ENCODE data around the gene TXNDC8. TPM values are rescaled to one million over a fixed set of nuclear protein-coding genes. Genes with fewer than 3 reads are reported as not detected.

Gene TXNDC8
- total RNA-seq, 1 experiment from 2014 or later, result not detected

DNA sequence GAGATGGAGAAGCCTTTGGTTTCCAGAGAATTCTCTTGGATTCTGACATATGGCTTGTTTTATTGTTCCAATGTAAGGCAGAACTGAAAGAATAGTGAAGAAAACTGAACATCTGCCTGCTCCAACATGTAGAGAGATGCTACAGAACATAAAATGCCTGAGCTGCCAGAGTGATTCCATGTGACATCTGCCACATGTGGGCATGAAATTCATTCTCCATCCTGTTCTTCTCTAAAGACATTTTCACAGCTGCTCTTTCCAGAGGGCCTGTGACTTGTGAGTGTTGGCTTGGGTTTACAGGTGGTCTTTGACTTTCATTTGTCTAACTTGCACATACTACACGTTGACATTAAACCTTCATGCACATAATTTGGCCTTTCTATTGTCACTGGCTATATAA is 47.7 kb downstream of the TXNDC8 start:
- POLR2A ChIA-PET, result no interaction called here
- H3K27me3 Mint-ChIP-seq (ENCODE audit: low read depth), result no peaks in the 10 kb centered on the region

DNA sequence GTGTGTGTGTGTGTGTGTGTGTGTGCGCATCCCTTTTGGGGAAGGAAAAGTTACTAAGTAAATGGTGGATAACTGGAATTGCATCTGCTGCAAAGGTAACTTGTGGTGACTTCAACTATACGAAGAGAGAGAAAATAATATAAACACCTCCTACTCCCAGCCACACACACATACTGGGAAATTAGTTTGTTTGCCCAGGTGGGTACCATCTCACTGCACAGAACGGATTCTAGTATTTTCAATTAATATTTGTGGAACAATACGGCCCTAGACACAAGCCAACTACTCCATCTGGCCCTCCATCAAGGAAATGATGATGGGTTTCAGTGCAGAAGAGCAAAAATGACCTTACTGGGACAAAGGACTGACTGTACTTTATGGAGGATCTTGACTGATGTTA is 49.2 kb downstream of the TXNDC8 start:
- ChIA-PET CTCF (no interaction called here), POLR2A (no interaction called here)
- TF ChIP-seq, protein P1, sequence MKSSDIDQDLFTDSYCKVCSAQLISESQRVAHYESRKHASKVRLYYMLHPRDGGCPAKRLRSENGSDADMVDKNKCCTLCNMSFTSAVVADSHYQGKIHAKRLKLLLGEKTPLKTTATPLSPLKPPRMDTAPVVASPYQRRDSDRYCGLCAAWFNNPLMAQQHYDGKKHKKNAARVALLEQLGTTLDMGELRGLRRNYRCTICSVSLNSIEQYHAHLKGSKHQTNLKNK (CRISPR knock-in tag; IDR thresholded peaks at IDR 0.05), result no peak
- TF ChIP-seq, protein P2, sequence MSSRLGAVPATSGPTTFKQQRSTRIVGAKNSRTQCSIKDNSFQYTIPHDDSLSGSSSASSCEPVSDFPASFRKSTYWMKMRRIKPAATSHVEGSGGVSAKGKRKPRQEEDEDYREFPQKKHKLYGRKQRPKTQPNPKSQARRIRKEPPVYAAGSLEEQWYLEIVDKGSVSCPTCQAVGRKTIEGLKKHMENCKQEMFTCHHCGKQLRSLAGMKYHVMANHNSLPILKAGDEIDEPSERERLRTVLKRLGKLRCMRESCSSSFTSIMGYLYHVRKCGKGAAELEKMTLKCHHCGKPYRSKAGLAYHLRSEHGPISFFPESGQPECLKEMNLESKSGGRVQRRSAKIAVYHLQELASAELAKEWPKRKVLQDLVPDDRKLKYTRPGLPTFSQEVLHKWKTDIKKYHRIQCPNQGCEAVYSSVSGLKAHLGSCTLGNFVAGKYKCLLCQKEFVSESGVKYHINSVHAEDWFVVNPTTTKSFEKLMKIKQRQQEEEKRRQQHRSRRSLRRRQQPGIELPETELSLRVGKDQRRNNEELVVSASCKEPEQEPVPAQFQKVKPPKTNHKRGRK (CRISPR knock-in tag; IDR thresholded peaks at IDR 0.05; ENCODE audit: borderline replicate concordance), result no peak
- TF ChIP-seq TP53 (CRISPR knock-in tag; IDR thresholded peaks at IDR 0.05), result no peak
- no peak for TF ChIP-seq SMAD3 (CRISPR knock-in tag; IDR thresholded peaks at IDR 0.05; ENCODE audit: borderline replicate concordance)
- TF ChIP-seq, protein P3, sequence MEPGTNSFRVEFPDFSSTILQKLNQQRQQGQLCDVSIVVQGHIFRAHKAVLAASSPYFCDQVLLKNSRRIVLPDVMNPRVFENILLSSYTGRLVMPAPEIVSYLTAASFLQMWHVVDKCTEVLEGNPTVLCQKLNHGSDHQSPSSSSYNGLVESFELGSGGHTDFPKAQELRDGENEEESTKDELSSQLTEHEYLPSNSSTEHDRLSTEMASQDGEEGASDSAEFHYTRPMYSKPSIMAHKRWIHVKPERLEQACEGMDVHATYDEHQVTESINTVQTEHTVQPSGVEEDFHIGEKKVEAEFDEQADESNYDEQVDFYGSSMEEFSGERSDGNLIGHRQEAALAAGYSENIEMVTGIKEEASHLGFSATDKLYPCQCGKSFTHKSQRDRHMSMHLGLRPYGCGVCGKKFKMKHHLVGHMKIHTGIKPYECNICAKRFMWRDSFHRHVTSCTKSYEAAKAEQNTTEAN (CRISPR knock-in tag; IDR thresholded peaks at IDR 0.05), result no peak
- TF ChIP-seq CREB1 (CRISPR knock-in tag; IDR thresholded peaks at IDR 0.05), result no peak
- TF ChIP-seq NR1H2 (CRISPR knock-in tag; IDR thresholded peaks at IDR 0.05), result no peak
- no peak for TF ChIP-seq ESRRA (CRISPR knock-in tag; IDR thresholded peaks at IDR 0.05; ENCODE audit: borderline replicate concordance)
- TF ChIP-seq, protein P4, sequence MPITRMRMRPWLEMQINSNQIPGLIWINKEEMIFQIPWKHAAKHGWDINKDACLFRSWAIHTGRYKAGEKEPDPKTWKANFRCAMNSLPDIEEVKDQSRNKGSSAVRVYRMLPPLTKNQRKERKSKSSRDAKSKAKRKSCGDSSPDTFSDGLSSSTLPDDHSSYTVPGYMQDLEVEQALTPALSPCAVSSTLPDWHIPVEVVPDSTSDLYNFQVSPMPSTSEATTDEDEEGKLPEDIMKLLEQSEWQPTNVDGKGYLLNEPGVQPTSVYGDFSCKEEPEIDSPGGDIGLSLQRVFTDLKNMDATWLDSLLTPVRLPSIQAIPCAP (CRISPR knock-in tag; IDR thresholded peaks at IDR 0.05), result no peak
- TF ChIP-seq, protein P5, sequence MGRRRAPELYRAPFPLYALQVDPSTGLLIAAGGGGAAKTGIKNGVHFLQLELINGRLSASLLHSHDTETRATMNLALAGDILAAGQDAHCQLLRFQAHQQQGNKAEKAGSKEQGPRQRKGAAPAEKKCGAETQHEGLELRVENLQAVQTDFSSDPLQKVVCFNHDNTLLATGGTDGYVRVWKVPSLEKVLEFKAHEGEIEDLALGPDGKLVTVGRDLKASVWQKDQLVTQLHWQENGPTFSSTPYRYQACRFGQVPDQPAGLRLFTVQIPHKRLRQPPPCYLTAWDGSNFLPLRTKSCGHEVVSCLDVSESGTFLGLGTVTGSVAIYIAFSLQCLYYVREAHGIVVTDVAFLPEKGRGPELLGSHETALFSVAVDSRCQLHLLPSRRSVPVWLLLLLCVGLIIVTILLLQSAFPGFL (CRISPR knock-in tag; IDR thresholded peaks at IDR 0.05; ENCODE audit: borderline replicate concordance), result no peak
- no peak for TF ChIP-seq ELF4 (CRISPR knock-in tag; IDR thresholded peaks at IDR 0.05; ENCODE audit: low read depth)
- TF ChIP-seq ZNF396 (CRISPR knock-in tag; IDR thresholded peaks at IDR 0.05; ENCODE audit: borderline replicate concordance), result no peak
- TF ChIP-seq NFE2L1 (CRISPR knock-in tag; IDR thresholded peaks at IDR 0.05), result no peak
- TF ChIP-seq, protein P6, sequence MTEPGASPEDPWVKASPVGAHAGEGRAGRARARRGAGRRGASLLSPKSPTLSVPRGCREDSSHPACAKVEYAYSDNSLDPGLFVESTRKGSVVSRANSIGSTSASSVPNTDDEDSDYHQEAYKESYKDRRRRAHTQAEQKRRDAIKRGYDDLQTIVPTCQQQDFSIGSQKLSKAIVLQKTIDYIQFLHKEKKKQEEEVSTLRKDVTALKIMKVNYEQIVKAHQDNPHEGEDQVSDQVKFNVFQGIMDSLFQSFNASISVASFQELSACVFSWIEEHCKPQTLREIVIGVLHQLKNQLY (CRISPR knock-in tag; IDR thresholded peaks at IDR 0.05), result no peak
- no peak for TF ChIP-seq NR3C1 (CRISPR knock-in tag; conservative IDR thresholded peaks at IDR 0.05; ENCODE audit: low read depth)
- TF ChIP-seq, protein P7, sequence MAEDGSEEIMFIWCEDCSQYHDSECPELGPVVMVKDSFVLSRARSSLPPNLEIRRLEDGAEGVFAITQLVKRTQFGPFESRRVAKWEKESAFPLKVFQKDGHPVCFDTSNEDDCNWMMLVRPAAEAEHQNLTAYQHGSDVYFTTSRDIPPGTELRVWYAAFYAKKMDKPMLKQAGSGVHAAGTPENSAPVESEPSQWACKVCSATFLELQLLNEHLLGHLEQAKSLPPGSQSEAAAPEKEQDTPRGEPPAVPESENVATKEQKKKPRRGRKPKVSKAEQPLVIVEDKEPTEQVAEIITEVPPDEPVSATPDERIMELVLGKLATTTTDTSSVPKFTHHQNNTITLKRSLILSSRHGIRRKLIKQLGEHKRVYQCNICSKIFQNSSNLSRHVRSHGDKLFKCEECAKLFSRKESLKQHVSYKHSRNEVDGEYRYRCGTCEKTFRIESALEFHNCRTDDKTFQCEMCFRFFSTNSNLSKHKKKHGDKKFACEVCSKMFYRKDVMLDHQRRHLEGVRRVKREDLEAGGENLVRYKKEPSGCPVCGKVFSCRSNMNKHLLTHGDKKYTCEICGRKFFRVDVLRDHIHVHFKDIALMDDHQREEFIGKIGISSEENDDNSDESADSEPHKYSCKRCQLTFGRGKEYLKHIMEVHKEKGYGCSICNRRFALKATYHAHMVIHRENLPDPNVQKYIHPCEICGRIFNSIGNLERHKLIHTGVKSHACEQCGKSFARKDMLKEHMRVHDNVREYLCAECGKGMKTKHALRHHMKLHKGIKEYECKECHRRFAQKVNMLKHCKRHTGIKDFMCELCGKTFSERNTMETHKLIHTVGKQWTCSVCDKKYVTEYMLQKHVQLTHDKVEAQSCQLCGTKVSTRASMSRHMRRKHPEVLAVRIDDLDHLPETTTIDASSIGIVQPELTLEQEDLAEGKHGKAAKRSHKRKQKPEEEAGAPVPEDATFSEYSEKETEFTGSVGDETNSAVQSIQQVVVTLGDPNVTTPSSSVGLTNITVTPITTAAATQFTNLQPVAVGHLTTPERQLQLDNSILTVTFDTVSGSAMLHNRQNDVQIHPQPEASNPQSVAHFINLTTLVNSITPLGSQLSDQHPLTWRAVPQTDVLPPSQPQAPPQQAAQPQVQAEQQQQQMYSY (CRISPR knock-in tag; IDR thresholded peaks at IDR 0.05), result no peak
- DNase-seq (ENCODE audit: low spot score) (no peak), ATAC-seq (no peak)
- peaks cover 7% of the 10 kb centered on the region for H3K4me1 Mint-ChIP-seq
- no peak overlapping the region for H3K4me3 Mint-ChIP-seq
- 0 out of 2 replicates have a peak, but pooled peaks cover 4% of the 10 kb centered on the region for H3K9me3 Mint-ChIP-seq
- no peaks in the 10 kb centered on the region for H3K27me3 Mint-ChIP-seq (ENCODE audit: low read depth)
- no peaks in the 10 kb centered on the region for H3K36me3 Mint-ChIP-seq
- H3K27ac Mint-ChIP-seq, result no peak overlapping the region

More for the DNA sequence above, 47.7 kb downstream of the TXNDC8 start:
- Mint-ChIP-seq H3K36me3 (no peaks in the 10 kb centered on the region), H3K27ac (no peak overlapping the region), H3K9me3 (no peaks in the 10 kb centered on the region), H3K4me1 (peaks cover 7% of the 10 kb centered on the region), H3K4me3 (no peak overlapping the region)
- DNase-seq (ENCODE audit: low spot score) (no peak), ATAC-seq (no peak)
- CTCF ChIA-PET, result no interaction called here
- TF ChIP-seq GTF2I (CRISPR knock-in tag; conservative IDR thresholded peaks at IDR 0.05) (no peak), ZNF232 (CRISPR knock-in tag; IDR thresholded peaks at IDR 0.05) (no peak), RELA (CRISPR knock-in tag; IDR thresholded peaks at IDR 0.05; ENCODE audit: borderline replicate concordance) (no peak), ZNF263 (CRISPR knock-in tag; IDR thresholded peaks at IDR 0.05; ENCODE audit: low read depth) (no peak)
- TF ChIP-seq, protein P8, sequence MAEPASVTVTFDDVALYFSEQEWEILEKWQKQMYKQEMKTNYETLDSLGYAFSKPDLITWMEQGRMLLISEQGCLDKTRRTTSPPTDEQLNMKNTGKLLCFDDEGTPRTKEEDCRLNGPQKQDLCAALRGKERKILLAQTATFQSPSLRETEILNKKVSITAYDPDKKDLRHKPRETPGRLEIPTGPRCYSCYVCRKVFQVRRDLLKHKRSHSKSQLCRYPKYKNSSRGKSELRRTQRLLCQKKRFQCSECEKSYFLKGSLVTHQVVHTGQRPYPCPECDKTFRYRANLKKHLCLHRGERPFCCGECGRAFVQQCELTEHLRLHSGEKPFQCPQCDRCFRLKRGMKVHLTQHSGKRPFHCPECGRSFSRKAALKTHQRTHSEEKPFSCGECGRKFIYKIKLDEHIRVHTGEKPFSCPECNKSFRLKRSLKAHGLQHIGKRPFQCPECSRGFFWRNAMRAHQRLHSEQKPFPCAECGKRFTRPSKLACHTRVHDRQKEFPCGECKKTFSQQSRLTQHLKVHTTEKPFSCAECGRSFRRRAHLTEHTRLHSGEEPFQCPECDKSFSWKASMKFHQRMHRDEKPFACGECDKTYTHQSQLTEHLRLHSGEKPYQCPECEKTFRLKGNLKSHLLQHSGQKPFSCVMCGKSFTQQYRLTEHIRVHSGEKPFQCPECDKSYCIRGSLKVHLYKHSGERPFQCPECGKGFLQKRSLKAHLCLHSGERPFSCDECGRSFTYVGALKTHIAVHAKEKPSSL (CRISPR knock-in tag; conservative IDR thresholded peaks at IDR 0.05), result no peak
- TF ChIP-seq, protein P3 (CRISPR knock-in tag; IDR thresholded peaks at IDR 0.05), result no peak
